ACC112 (cell line): ENCODE data around the gene MTTP.

Experiments used
- H2AFZ ChIP-seq: fragments of 200-600 bp; sonication (generic); one replicate; pipeline ENCODE4 v1.6.0; 2017; ENCODE audit warnings: antibody characterized with exemption, low read length; ENCODE audit not compliant: unreplicated experiment
- H3K27ac ChIP-seq: fragments of 200-600 bp; sonication (generic); 2 replicates; pipeline ENCODE4 v1.5.1; 2014; ENCODE audit warnings: low read depth, mild to moderate bottlenecking, antibody characterized with exemption, low read length, moderate library complexity
- H3K27me3 ChIP-seq: fragments of 200-600 bp; sonication (generic); 2 replicates; pipeline ENCODE4 v1.6.1; 2014; ENCODE audit warnings: mild to moderate bottlenecking, antibody characterized with exemption, low read length, moderate library complexity, mixed read lengths; ENCODE audit not compliant: insufficient read depth
- H3K36me3 ChIP-seq: fragments of 200-600 bp; sonication (generic); 2 replicates; pipeline ENCODE4 v1.6.1; 2016; ENCODE audit warnings: mild to moderate bottlenecking, antibody characterized with exemption, low read length, moderate library complexity, mixed read lengths; ENCODE audit not compliant: insufficient read depth
- H3K4me1 ChIP-seq: fragments of 200-600 bp; sonication (generic); one replicate; pipeline ENCODE4 v1.6.1; 2016; ENCODE audit warnings: low read length, mixed read lengths; ENCODE audit not compliant: insufficient read depth, unreplicated experiment, control insufficient read depth
- H3K4me3 ChIP-seq: fragments of 200-600 bp; sonication (generic); 2 replicates; pipeline ENCODE4 v1.5.1; 2014; ENCODE audit warnings: mild to moderate bottlenecking, low read depth, low read length
- H3K79me2 ChIP-seq: fragments of 200-600 bp; sonication (generic); one replicate; pipeline ENCODE4 v1.6.0; 2016; ENCODE audit warnings: low read length; ENCODE audit not compliant: control insufficient read depth, unreplicated experiment, insufficient read depth

The MTTP gene

DNA sequence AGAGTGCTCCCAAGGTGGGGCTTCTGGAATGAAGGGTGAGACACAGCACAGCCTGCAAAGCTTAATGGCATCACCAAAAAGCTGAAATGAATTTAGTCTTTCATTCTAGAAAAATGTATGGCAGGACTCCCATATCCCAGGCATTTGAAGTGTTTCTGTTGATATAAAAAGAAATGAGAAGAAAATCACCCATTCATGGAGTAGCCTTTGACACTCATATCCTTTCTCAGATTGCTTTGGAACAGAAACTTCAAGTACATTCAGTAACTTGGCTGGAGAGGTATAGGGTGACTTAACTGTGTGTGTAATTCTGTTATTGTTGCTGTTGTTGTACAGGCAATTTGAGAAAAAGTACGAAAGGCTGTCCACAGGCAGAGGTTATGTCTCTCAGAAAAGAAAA is 47.7 kb downstream of the MTTP start:
- H3K36me3 ChIP-seq = no peaks in the 10 kb centered on the region
- no peak overlapping the region for H3K4me3 ChIP-seq
- H3K4me1 ChIP-seq = no peaks in the 10 kb centered on the region
- H2AFZ ChIP-seq = no peak overlapping the region
- no peaks in the 10 kb centered on the region for H3K79me2 ChIP-seq
- H3K27me3 ChIP-seq = peaks cover 12% of the 10 kb centered on the region; the same call in 1 of the 2 replicates
- no peak overlapping the region for H3K27ac ChIP-seq

DNA sequence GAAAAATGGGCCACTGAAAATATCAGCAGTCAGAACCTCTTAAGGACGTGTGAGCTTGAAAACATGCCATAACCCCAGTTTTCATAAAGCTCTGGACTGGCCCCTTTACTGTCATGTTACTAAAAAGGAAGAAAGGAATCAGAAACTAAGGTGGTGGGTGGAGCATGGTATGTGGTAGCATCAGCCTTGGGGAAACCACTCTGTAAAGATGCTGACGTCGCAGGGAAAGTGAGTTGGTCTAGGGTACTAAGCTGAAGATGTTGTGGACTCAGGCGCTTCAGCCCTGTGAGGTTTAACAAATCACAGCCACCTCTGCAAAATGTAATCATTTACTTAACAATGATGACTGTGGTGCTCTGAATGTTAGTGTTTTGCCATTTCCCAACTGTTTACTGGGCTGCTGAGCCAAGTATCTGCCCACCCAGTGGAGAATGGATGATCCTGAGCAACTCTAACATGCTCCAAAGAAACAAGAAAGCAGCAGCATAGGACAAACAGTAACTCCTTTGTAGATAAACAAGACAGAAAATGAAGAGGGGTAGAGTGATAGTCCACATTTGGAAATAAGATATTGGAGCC is 49.6 kb downstream of the MTTP start:
- Histone ChIP-seq H2AFZ (no peak overlapping the region), H3K27ac (no peak overlapping the region), H3K27me3 (0 out of 2 replicates have a peak, but pooled peaks cover 4% of the 10 kb centered on the region), H3K4me3 (no peak overlapping the region), H3K79me2 (no peaks in the 10 kb centered on the region), H3K36me3 (no peaks in the 10 kb centered on the region), H3K4me1 (no peaks in the 10 kb centered on the region)

DNA sequence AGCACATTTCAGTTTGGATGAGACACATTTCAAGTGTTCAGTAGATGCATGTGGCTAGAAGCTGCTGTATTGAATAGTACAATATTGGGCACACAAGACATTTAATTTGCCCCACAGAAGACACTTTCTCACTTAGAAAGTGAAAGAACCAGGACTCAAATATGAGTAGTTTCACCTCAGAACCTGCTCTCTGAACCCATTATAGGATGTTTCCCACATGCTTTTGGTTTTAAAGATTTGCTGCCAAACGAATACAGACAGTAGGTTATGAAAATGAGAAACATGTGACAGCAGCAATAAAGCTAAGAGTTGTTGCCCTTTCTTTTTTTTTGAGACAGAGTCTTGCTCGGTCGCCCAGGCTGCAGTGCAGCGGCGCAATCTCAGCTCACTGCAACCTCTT is 50.7 kb downstream of the MTTP start:
- Histone ChIP-seq H3K4me1 (no peaks in the 10 kb centered on the region), H3K27ac (no peak overlapping the region), H3K27me3 (no peaks in the 10 kb centered on the region; the same call in 1 of the 2 replicates), H3K79me2 (no peaks in the 10 kb centered on the region), H3K36me3 (no peaks in the 10 kb centered on the region), H3K4me3 (no peak overlapping the region), H2AFZ (no peak overlapping the region)

DNA sequence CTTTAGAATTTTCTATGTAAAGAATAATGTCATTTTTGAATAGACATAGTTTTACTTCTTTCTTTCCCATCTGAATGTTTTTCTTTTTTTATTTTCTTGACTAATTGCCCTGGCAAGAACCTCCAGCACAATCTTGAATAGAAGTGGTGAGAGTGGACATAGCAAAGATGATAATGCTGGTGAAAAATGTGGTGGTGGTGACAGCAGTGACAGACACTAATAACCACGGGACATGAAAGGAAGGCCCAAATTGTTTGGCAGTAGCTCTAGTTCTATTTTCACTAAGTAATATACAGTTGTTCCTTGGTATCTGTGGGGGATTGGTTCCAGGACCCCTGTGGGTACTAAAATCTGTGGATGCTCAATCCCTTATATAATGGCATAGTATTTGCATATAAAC is 53.4 kb downstream of the MTTP start:
- Histone ChIP-seq H3K79me2 (no peaks in the 10 kb centered on the region), H3K36me3 (no peaks in the 10 kb centered on the region), H2AFZ (no peak overlapping the region), H3K27ac (no peak overlapping the region), H3K4me1 (no peaks in the 10 kb centered on the region), H3K27me3 (peaks cover 8% of the 10 kb centered on the region; the same call in 1 of the 2 replicates), H3K4me3 (no peak overlapping the region)

DNA sequence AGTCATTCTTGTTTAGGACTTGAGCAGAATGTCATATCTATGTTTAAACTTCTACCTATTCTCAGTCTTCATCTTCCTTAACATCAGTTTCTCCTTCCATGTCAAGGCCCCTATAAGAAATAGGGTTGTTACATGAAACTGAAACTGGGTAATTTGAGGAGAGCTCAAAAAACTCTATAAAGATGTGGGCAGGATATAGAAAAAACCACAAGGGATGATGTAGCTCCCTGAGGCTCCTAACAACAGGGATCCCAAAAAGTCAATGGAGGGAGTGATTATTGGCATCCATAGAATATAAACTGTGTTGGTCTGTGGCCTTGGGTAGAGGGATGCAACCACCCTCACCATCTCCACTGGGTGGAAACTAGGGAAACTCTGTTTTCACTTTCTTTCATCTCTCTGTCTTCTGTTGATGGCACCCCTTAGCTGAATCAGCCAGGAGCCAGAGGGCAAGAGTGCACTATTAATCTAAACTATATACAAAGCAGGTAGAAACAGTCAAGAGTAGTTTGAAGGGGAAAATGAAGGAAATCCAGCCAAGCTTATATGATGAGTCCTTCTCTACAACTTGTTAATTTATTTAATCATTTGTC is 55.4 kb downstream of the MTTP start:
- H2AFZ ChIP-seq = no peak overlapping the region
- H3K4me3 ChIP-seq = no peak overlapping the region
- H3K36me3 ChIP-seq = no peaks in the 10 kb centered on the region
- no peaks in the 10 kb centered on the region for H3K79me2 ChIP-seq
- no peak overlapping the region for H3K27ac ChIP-seq
- H3K4me1 ChIP-seq = no peaks in the 10 kb centered on the region
- peaks cover 8% of the 10 kb centered on the region; the same call in 1 of the 2 replicates for H3K27me3 ChIP-seq

DNA sequence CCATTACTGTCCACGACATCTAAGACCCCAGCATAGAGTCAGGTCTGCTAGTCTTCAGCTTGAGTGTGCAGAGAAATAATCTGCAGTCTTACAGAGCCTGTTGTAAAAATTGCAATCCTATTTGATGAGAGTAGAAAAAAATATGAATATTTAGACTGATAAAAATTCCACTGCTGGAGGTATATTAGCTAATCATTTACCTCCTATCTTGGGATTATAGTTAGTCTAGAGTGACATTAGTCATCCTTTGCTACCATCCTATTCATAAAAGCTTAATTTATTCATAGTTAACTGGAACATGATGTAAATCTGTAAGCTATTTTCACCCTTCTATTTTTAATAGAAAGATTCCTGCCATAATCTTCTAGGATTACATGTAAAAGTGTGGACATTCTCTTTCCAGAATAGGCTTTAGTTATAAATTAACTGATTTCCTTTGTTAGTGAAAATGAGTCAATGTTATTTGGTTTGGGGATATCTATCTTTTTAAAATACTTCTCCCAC is 56.3 kb downstream of the MTTP start:
- Histone ChIP-seq H3K27ac (no peak overlapping the region), H3K4me1 (no peaks in the 10 kb centered on the region), H2AFZ (no peak overlapping the region), H3K4me3 (no peak overlapping the region), H3K79me2 (no peaks in the 10 kb centered on the region), H3K36me3 (no peaks in the 10 kb centered on the region), H3K27me3 (peaks cover 8% of the 10 kb centered on the region; the same call in 1 of the 2 replicates)

DNA sequence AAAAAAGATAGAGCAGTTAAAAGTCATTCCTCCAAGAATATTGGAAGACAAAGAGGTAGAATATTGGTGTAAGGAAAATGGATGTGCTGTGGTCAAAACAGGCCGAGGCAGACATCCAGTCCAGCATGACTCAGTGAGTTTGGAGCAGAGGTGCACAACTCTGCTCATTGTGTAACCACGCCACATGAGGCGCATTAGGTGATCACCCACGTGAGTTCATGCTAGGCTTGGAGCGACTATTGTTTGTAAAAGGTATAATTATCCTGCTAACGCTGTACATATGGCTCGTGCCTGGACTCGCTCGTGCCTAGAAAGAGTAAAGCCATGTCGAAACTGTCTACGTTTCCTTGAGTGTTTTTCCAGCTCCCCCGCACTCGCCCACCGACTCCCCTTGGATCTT is 59.1 kb downstream of the MTTP start:
- H3K4me3 ChIP-seq = no peak overlapping the region
- H3K27me3 ChIP-seq = peaks cover 8% of the 10 kb centered on the region; the same call in 1 of the 2 replicates
- no peak overlapping the region for H2AFZ ChIP-seq
- no peak overlapping the region for H3K27ac ChIP-seq
- H3K4me1 ChIP-seq = no peaks in the 10 kb centered on the region
- no peaks in the 10 kb centered on the region for H3K36me3 ChIP-seq
- H3K79me2 ChIP-seq = no peaks in the 10 kb centered on the region

DNA sequence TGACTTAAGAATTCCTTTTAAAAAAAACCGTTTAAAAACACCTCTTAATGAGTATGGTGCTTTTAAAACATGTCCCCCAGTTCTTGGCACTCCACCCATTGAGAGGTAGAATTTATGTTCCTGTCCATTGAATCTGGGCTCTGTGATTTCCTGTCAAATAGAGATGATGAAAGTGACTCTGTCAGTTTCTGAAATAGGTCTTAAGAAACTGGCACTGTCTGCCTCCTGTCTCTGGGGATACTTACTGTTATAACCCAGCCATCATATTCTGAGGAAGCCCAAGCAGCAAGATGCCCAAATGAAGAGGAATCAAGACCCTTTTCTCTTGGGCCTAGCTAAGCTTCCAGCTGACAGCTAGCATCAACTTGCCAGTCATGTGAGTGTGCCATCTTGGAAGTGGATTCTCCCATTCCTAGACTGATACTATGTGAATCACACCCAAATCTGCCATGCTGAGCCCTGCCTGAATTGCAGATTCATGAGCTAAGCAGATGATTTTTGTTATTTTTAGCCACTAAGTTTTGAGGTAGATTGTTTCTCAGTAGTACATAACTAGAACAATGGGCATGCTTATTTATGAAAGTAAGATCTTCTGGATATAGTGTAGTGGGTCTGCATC is 60.2 kb downstream of the MTTP start:
- Histone ChIP-seq H3K4me1 (no peaks in the 10 kb centered on the region), H2AFZ (no peak overlapping the region), H3K27ac (no peak overlapping the region), H3K4me3 (no peak overlapping the region), H3K36me3 (no peaks in the 10 kb centered on the region), H3K79me2 (no peaks in the 10 kb centered on the region), H3K27me3 (peaks cover 8% of the 10 kb centered on the region; the same call in 1 of the 2 replicates)

DNA sequence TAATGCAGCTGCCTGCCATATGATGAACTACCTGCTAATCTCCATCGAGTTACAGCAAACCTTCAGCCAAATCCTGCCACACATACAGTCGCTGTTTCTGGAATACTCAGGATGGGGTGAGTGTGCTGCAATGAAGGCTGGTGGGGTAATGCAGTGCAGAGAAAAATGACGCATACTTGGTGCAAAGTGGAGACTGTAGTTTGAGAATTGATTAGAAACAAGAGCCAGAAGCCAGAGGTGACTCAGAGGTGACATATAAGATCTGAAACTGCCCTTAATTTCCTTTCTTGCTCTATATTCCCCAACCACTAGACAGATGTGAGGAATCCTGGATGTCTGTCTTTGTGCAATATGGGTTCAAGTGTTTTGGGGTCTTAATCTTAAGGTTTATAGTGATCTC is 61.0 kb downstream of the MTTP start:
- H3K4me3 ChIP-seq = no peak overlapping the region
- H3K79me2 ChIP-seq = no peaks in the 10 kb centered on the region
- H2AFZ ChIP-seq = no peak overlapping the region
- H3K27ac ChIP-seq = no peak overlapping the region
- no peaks in the 10 kb centered on the region for H3K4me1 ChIP-seq
- H3K36me3 ChIP-seq = no peaks in the 10 kb centered on the region
- H3K27me3 ChIP-seq = peaks cover 7% of the 10 kb centered on the region; the same call in 1 of the 2 replicates

DNA sequence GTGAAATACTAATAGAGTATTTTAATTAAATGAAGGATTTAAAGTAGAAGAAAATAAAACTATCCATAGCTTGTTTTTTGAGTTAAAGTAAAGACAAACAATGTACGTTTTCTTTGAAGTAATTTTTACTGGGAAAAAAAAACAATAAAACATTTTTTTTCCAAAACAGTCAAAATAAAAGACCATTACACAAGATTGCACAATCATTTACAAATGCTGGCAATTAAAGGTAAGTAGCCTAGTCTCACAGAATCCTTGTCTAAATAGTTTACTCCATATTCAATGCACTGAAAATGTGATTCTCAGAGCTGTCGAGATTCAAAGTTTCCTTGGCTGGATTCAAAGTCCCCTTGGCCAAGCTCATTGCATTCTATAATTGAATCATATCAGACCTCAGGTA is 61.8 kb downstream of the MTTP start:
- Histone ChIP-seq H3K4me3 (no peak overlapping the region), H2AFZ (no peak overlapping the region), H3K36me3 (no peaks in the 10 kb centered on the region), H3K27me3 (no peaks in the 10 kb centered on the region; the same call in 1 of the 2 replicates), H3K27ac (no peak overlapping the region), H3K4me1 (no peaks in the 10 kb centered on the region), H3K79me2 (no peaks in the 10 kb centered on the region)

DNA sequence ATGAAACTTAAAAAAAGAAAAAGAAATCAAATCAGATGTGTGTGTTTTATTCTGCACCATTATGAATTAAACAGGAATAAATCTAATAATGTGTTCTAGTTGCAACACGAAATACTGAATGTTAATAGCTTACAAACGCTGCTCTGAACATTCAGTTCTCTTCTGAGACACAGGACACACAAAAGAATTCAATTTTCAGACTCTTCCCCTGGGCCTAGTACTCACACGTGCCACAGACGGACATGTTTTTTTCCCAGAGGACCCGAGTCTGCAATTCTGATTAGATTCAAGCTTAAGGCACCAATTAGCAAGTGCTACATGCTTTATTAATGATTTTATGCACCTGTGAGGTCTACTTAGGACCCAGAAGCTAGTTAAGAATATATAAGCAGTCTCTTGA is 62.5 kb downstream of the MTTP start:
- Histone ChIP-seq H3K4me3 (no peak overlapping the region), H3K36me3 (no peaks in the 10 kb centered on the region), H2AFZ (no peak overlapping the region), H3K4me1 (no peaks in the 10 kb centered on the region), H3K27ac (no peak overlapping the region), H3K27me3 (no peaks in the 10 kb centered on the region), H3K79me2 (no peaks in the 10 kb centered on the region)
